Nephron progenitor cell (in vitro differentiated cells): ENCODE data around the gene GRIK1.

Experiments
- DNase-seq: peaks from one replicate; pipeline ENCODE4 v3.0.0; 2021
- H3K27ac Mint-ChIP-seq: 2 replicates; pipeline ENCODE4 v1.8.0; 2021; ENCODE audit warnings: mild to moderate bottlenecking, moderate library complexity, mixed read lengths
- H3K27me3 Mint-ChIP-seq: 2 replicates; pipeline ENCODE4 v1.8.0; 2021; ENCODE audit warnings: mild to moderate bottlenecking, low read depth, mixed read lengths; ENCODE audit not compliant: poor library complexity
- H3K36me3 Mint-ChIP-seq: 2 replicates; pipeline ENCODE4 v1.8.0; 2021; ENCODE audit warnings: low read depth, mixed read lengths
- H3K4me1 Mint-ChIP-seq: 2 replicates; pipeline ENCODE4 v1.8.0; 2021; ENCODE audit warnings: mixed read lengths
- H3K4me3 Mint-ChIP-seq: 2 replicates; pipeline ENCODE4 v1.8.0; 2021; ENCODE audit warnings: mild to moderate bottlenecking, moderate library complexity, mixed read lengths
- H3K9me3 Mint-ChIP-seq: 2 replicates; pipeline ENCODE4 v1.8.0; 2021; ENCODE audit warnings: mild to moderate bottlenecking, moderate library complexity, mixed read lengths
- CTCF ChIP-seq: fragments of 200-600 bp; sonication (generic); IDR thresholded peaks from 2 replicates; pipeline ENCODE4 v1.5.0; 2021; ENCODE audit warnings: antibody characterized with exemption

Gene GRIK1

GRCh38 chr21:29808153-29808552, 131.6 kb downstream of the GRIK1 start:
- TF ChIP-seq CTCF = no peak

GRCh38 chr21:29805105-29805504, 134.7 kb downstream of the GRIK1 start:
- H3K27me3 Mint-ChIP-seq = peaks cover 5% of the 10 kb centered on the region
- H3K4me3 Mint-ChIP-seq = no peak overlapping the region
- H3K36me3 Mint-ChIP-seq = no peaks in the 10 kb centered on the region
- no peak for TF ChIP-seq CTCF
- H3K4me1 Mint-ChIP-seq = peaks cover 22% of the 10 kb centered on the region
- no peak overlapping the region for H3K27ac Mint-ChIP-seq
- H3K9me3 Mint-ChIP-seq = no peaks in the 10 kb centered on the region
- no peak for DNase-seq

More at GRCh38 chr21:29808153-29808552, 131.6 kb downstream of the GRIK1 start:
- Mint-ChIP-seq H3K9me3 (no peaks in the 10 kb centered on the region), H3K36me3 (no peaks in the 10 kb centered on the region), H3K4me3 (no peak overlapping the region), H3K27me3 (peaks cover 5% of the 10 kb centered on the region), H3K27ac (no peak overlapping the region), H3K4me1 (peaks cover 48% of the 10 kb centered on the region)
- DNase-seq = no peak

GRCh38 chr21:29803191-29803590, 136.6 kb downstream of the GRIK1 start:
- H3K4me3 Mint-ChIP-seq = no peak overlapping the region
- DNase-seq = no peak
- no peaks in the 10 kb centered on the region for H3K36me3 Mint-ChIP-seq
- H3K27ac Mint-ChIP-seq = no peak overlapping the region
- TF ChIP-seq CTCF = no peak
- no peaks in the 10 kb centered on the region for H3K27me3 Mint-ChIP-seq
- peaks cover 16% of the 10 kb centered on the region for H3K4me1 Mint-ChIP-seq
- no peaks in the 10 kb centered on the region for H3K9me3 Mint-ChIP-seq

GRCh38 chr21:29801122-29801521, 138.7 kb downstream of the GRIK1 start:
- Mint-ChIP-seq H3K4me1 (peaks cover 14% of the 10 kb centered on the region), H3K27ac (no peak overlapping the region), H3K36me3 (no peaks in the 10 kb centered on the region), H3K27me3 (peaks cover 5% of the 10 kb centered on the region), H3K4me3 (no peak overlapping the region), H3K9me3 (no peaks in the 10 kb centered on the region)
- no peak for TF ChIP-seq CTCF
- no peak for DNase-seq

- peaks cover 11% of the 10 kb centered on the region for H3K4me1 Mint-ChIP-seq
- TF ChIP-seq CTCF = no peak
- H3K27ac Mint-ChIP-seq = peak overlapping the region; percentile 58
- H3K9me3 Mint-ChIP-seq = no peaks in the 10 kb centered on the region
- DNase-seq = no peak
- no peak overlapping the region for H3K4me3 Mint-ChIP-seq
- peaks cover 9% of the 10 kb centered on the region for H3K27me3 Mint-ChIP-seq
- H3K36me3 Mint-ChIP-seq = no peaks in the 10 kb centered on the region
Measured at GRCh38 chr21:29800056-29800455, 139.7 kb downstream of the GRIK1 start.

- H3K27ac Mint-ChIP-seq = no peak overlapping the region
- no peaks in the 10 kb centered on the region for H3K36me3 Mint-ChIP-seq
- peaks cover 9% of the 10 kb centered on the region for H3K27me3 Mint-ChIP-seq
- H3K4me3 Mint-ChIP-seq = no peak overlapping the region
- peaks cover 7% of the 10 kb centered on the region for H3K4me1 Mint-ChIP-seq
- no peak for DNase-seq
- no peaks in the 10 kb centered on the region for H3K9me3 Mint-ChIP-seq
- no peak for TF ChIP-seq CTCF
Measured at GRCh38 chr21:29798840-29799239, 141.0 kb downstream of the GRIK1 start.
